K562 (cell line): ENCODE data around the gene GMDS. TPM values are rescaled to one million over a fixed set of nuclear protein-coding genes. Genes with fewer than 3 reads are reported as not detected.

Source experiments
- ATAC-seq: fragments of 200-7000 bp; cut with Tn5 transposase; 3 replicates; pipeline ENCODE4 v1.9.1; 2020; ENCODE audit warnings: moderate library complexity
- BruUV-seq: library from RNA; stranded (reverse); fragments of 400-500 nt; replicated peaks from 2 replicates; lab custom pipeline; 2021; lab: Mats Ljungman, UMichigan
- CTCF ChIA-PET: fragments of 300-600 bp; formaldehyde crosslinking; extraction: SDS; loops from one replicate; lab custom pipeline; 2021; ENCODE audit warnings: low intra/inter-chr PET ratio; lab: Yijun Ruan, JAX
- POLR2A ChIA-PET: fragments of 300-600, 350-650 bp; sonication (Branson Sonifier 250); formaldehyde crosslinking; extraction: SDS; loops from one replicate; lab custom pipeline; 2021; ENCODE audit warnings: antibody characterized with exemption, inconsistent platforms; lab: Yijun Ruan, JAX
- DNase-seq, 4 experiments: peaks; one replicate each; pipeline versions ENCODE4 v3.0.0 to v3.0.0-alpha.2; 2011 to 2018; ENCODE audit warnings: low spot score in 3 of 4, mixed read lengths in 3 of 4; ENCODE audit errors: extremely low read depth in 1 of 4
- FAIRE-seq: peaks from 2 replicates; lab custom pipeline; 2011; peaks lifted over from hg19 to GRCh38; lab: Jason Lieb, UNC
- H2AFZ ChIP-seq: 2 replicates; pipeline ENCODE4 v1.6.0; 2011; ENCODE audit warnings: low read depth, low read length, control low read depth, inconsistent platforms
- H3K27ac ChIP-seq: fragments of 200-600 bp; 3 replicates; pipeline ENCODE4 v1.8.0; 2011; ENCODE audit warnings: low read depth, mild to moderate bottlenecking, control low read depth, inconsistent platforms, low read length, moderate library complexity, mixed read lengths; ENCODE audit errors: extremely low read depth
- H3K27me3 ChIP-seq, 2 experiments: fragments of 300-600 bp in 1 of 2; 2 replicates in 1 of 2; 3 replicates in 1 of 2; pipeline versions ENCODE4 v1.6.0 to v1.8.0; 2011; ENCODE audit warnings: inconsistent platforms in 2 of 2, low read length in 2 of 2, mild to moderate bottlenecking in 1 of 2, mixed read lengths in 1 of 2, moderate library complexity in 1 of 2; ENCODE audit not compliant: control insufficient read depth in 2 of 2, insufficient read depth in 2 of 2
- H3K36me3 ChIP-seq: fragments of 300-600 bp; 3 replicates; pipeline ENCODE4 v1.8.0; 2011; ENCODE audit warnings: mild to moderate bottlenecking, low read length, inconsistent platforms; ENCODE audit not compliant: control insufficient read depth, insufficient read depth
- H3K4me1 ChIP-seq, 2 experiments: fragments of 200-600 bp in 1 of 2; replicated peaks in 1 of 2; 2 replicates in 1 of 2; 3 replicates in 1 of 2; pipeline versions ENCODE4 v1.5.1 to v1.8.0; 2011; ENCODE audit warnings: inconsistent platforms in 2 of 2, low read length in 2 of 2, mild to moderate bottlenecking in 1 of 2, mixed read lengths in 1 of 2, moderate library complexity in 1 of 2; ENCODE audit not compliant: control insufficient read depth in 2 of 2, insufficient read depth in 2 of 2
- H3K4me2 ChIP-seq: 2 replicates; pipeline ENCODE4 v1.6.1; 2011; ENCODE audit warnings: low read length, control low read depth, inconsistent platforms, mixed read lengths; ENCODE audit not compliant: insufficient read depth
- H3K4me3 ChIP-seq: fragments of 200-600 bp; sonication (generic), shearing (Covaris generic); 2 replicates; pipeline ENCODE4 v1.5.1; 2016; ENCODE audit warnings: control low read depth, inconsistent platforms
- H3K79me2 ChIP-seq: fragments of 200-600 bp; 3 replicates; pipeline ENCODE4 v1.8.0; 2011; ENCODE audit warnings: low read length, inconsistent platforms; ENCODE audit not compliant: control insufficient read depth, insufficient read depth
- H3K9ac ChIP-seq, 2 experiments: 2 replicates each; pipeline versions ENCODE4 v1.6.0 to v1.6.1; 2011; ENCODE audit warnings: low read depth in 2 of 2, low read length in 2 of 2, control low read depth in 1 of 2, inconsistent platforms in 1 of 2, mild to moderate bottlenecking in 1 of 2, mixed read lengths in 1 of 2; ENCODE audit not compliant: insufficient read depth in 1 of 2
- H3K9me1 ChIP-seq: one replicate; pipeline ENCODE4 v1.6.0; 2011; ENCODE audit warnings: inconsistent platforms, mild to moderate bottlenecking, low read length, moderate library complexity; ENCODE audit not compliant: control insufficient read depth, insufficient read depth
- H3K9me3 ChIP-seq: replicated peaks from 2 replicates; pipeline ENCODE4 v1.5.1; 2011; ENCODE audit warnings: low read depth, low read length, inconsistent platforms; ENCODE audit not compliant: control insufficient read depth, insufficient read depth
- H4K20me1 ChIP-seq: replicated peaks from 2 replicates; pipeline ENCODE4 v1.6.1; 2011; ENCODE audit warnings: low read length, inconsistent platforms, mixed read lengths; ENCODE audit not compliant: control insufficient read depth, insufficient read depth
- BRD9 ChIP-seq: fragments of 450-650 bp; IDR thresholded peaks from 2 replicates; pipeline ENCODE4 v1.6.1; 2018; ENCODE audit warnings: low read depth; ENCODE audit not compliant: partially characterized antibody
- CBX1 ChIP-seq: sonication (generic); IDR thresholded peaks from 2 replicates; pipeline ENCODE4 v1.6.1; 2016; ENCODE audit warnings: antibody characterized with exemption, low read depth, mild to moderate bottlenecking
- RBM17 ChIP-seq: fragments of 200-400 bp; formaldehyde crosslinking; IDR thresholded peaks from 2 replicates; pipeline ENCODE4 v1.6.1; 2017; ENCODE audit warnings: low read depth, mild to moderate bottlenecking, low read length, borderline replicate concordance
- SMAD3 ChIP-seq: fragments of 450-650 bp; formaldehyde crosslinking; conservative IDR thresholded peaks from 2 replicates; pipeline ENCODE4 v1.4.0; 2020; ENCODE audit warnings: mild to moderate bottlenecking
- THRAP3 ChIP-seq: fragments of 450-650 bp; IDR thresholded peaks from 2 replicates; pipeline ENCODE4 v1.6.1; 2016; ENCODE audit warnings: mild to moderate bottlenecking, inconsistent platforms, borderline replicate concordance
- ZBTB8A ChIP-seq: fragments of 450-650 bp; IDR thresholded peaks from 2 replicates; pipeline ENCODE4 v1.6.1; 2018; ENCODE audit warnings: mild to moderate bottlenecking, moderate library complexity; ENCODE audit not compliant: partially characterized antibody
- WGBS: fragments of 100-300 bp; shearing (Covaris generic); methylation state at CpG from one replicate; pipeline ENCODE4 v1.1.6; 2016; ENCODE audit warnings: low coverage, mixed read lengths; ENCODE audit not compliant: insufficient coverage; ENCODE audit errors: missing lambda C conversion rate; 5-methylcytosine and 5-hydroxymethylcytosine counted together
- in situ Hi-C: fragments of 300-500 bp; cut with MboI; formaldehyde crosslinking; loops from 4 replicates; pipeline ENCODE4 v1.15.0; 2018; ENCODE audit warnings: inconsistent platforms, mixed read lengths
- intact Hi-C: fragments of 100-400 bp; cut with micrococcal nuclease; formaldehyde crosslinking; loops from 2 replicates; pipeline ENCODE4 v1.14.2; 2022
- polyA plus RNA-seq, 8 experiments: library from polyadenylated mRNA; depleted of rRNA in 4 of 8; stranded (reverse) in 5 of 8; unstranded in 3 of 8; fragments of >200 nt; fragmentation: Nextera tagmentation in 2 of 8; fragmentation: Illumina TruSeq in 1 of 8; extraction: Ambion mirVana in 2 of 8; extraction: Trizol in 1 of 8; gene quantifications; 2 replicates each; pipeline versions ENCODE4 v1.2.1 to v1.2.3, GENCODE V29; 2011 to 2014; ENCODE audit warnings: inconsistent platforms in 1 of 8, missing spikeins in 1 of 8
- total RNA-seq, 7 experiments: library from RNA; depleted of rRNA in 6 of 7; stranded (reverse); fragments of >200 nt in 6 of 7; fragmentation: Illumina TruSeq in 2 of 7; extraction: Trizol in 2 of 7; gene quantifications; 2 replicates each; pipeline versions ENCODE4 v1.2.1 to v1.2.3, GENCODE V29; 2011 to 2021; ENCODE audit warnings: low replicate concordance in 1 of 7
- TF ChIP-seq, protein P1 (sequence below): sonication (generic); formaldehyde crosslinking; IDR thresholded peaks from 2 replicates; pipeline ENCODE4 v1.8.0; 2022; ENCODE audit warnings: mild to moderate bottlenecking, missing genetic modification reagents, borderline replicate concordance
- TF ChIP-seq, protein P2 (sequence below): sonication (generic); IDR thresholded peaks from 2 replicates; pipeline ENCODE4 v1.6.1; 2016
- TF ChIP-seq, protein P3 (sequence below), 2 experiments: fragments of 450-650 bp in 1 of 2; sonication (generic) in 1 of 2; formaldehyde crosslinking in 1 of 2; IDR thresholded peaks in 1 of 2; conservative IDR thresholded peaks in 1 of 2; 2 replicates each; pipeline versions ENCODE4 v1.6.1 to v1.8.1; 2016 to 2023; ENCODE audit warnings: mild to moderate bottlenecking in 2 of 2, moderate library complexity in 2 of 2, inconsistent platforms in 1 of 2, missing genetic modification reagents in 1 of 2
- TF ChIP-seq, protein P4 (sequence below): fragments of 250-450 bp; sonication (Bioruptor Pico); IDR thresholded peaks from 2 replicates; pipeline ENCODE4 v1.8.0; 2021; ENCODE audit warnings: mild to moderate bottlenecking, moderate library complexity

Gene GMDS
- total and polyA plus RNA-seq, 9 of the 15 experiments (the other 6 are each of a cell fraction or from before 2014, with no cell fraction given) = 0.48 to 31.8 (median 13.4) TPM

DNA sequence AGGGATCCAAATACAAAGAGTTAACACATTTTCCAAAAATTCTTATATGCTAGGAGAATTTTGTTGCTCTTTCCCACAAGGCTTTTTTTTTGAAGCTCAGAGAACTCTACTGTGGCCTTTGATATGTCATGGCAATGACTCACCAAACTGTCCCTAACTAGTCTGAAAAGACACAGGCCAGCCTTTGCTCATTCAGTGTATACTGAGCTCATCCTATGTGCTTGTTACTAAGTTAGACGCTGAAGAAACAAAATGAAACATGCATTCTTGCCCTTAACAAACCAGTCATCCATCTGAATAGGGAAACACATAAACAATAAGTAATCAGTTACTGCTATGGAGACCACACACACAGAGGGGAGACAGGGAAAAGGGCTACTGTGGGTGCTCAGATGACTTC, 343.8 kb downstream of the GMDS start:
- peaks cover 11 to 35% of the 10 kb centered on the region in 2 experiments for H3K27me3 ChIP-seq
- no peak overlapping the region for H3K4me3 ChIP-seq
- intact Hi-C loops (no loop called here), in situ Hi-C loops (no loop called here)
- no peaks in the 10 kb centered on the region for H3K9me1 ChIP-seq
- no peak overlapping the region for H3K9ac ChIP-seq
- H3K4me1 ChIP-seq = no peaks in the 10 kb centered on the region
- BruUV-seq = no TSS peak
- ChIA-PET POLR2A (interaction anchor here (1.1 kb wide), 1 partner anchor 9 kb away, joined by 3 read pairs; no protein-coding TSS in a partner anchor), CTCF (no interaction called here)
- TF ChIP-seq ZBTB8A = no peak
- TF ChIP-seq, protein P1, sequence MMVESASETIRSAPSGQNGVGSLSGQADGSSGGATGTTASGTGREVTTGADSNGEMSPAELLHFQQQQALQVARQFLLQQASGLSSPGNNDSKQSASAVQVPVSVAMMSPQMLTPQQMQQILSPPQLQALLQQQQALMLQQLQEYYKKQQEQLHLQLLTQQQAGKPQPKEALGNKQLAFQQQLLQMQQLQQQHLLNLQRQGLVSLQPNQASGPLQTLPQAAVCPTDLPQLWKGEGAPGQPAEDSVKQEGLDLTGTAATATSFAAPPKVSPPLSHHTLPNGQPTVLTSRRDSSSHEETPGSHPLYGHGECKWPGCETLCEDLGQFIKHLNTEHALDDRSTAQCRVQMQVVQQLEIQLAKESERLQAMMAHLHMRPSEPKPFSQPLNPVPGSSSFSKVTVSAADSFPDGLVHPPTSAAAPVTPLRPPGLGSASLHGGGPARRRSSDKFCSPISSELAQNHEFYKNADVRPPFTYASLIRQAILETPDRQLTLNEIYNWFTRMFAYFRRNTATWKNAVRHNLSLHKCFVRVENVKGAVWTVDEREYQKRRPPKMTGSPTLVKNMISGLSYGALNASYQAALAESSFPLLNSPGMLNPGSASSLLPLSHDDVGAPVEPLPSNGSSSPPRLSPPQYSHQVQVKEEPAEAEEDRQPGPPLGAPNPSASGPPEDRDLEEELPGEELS = no peak
- no peak for TF ChIP-seq BRD9
- TF ChIP-seq, protein P2, sequence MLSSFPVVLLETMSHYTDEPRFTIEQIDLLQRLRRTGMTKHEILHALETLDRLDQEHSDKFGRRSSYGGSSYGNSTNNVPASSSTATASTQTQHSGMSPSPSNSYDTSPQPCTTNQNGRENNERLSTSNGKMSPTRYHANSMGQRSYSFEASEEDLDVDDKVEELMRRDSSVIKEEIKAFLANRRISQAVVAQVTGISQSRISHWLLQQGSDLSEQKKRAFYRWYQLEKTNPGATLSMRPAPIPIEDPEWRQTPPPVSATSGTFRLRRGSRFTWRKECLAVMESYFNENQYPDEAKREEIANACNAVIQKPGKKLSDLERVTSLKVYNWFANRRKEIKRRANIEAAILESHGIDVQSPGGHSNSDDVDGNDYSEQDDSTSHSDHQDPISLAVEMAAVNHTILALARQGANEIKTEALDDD = peak; percentile 52; the same call in 1 of the 2 replicates
- TF ChIP-seq, protein P3, sequence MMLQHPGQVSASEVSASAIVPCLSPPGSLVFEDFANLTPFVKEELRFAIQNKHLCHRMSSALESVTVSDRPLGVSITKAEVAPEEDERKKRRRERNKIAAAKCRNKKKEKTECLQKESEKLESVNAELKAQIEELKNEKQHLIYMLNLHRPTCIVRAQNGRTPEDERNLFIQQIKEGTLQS (IDR thresholded peaks at IDR 0.05) = peak; percentile 22; the same call in 1 of the 2 replicates
- TF ChIP-seq, protein P3 (CRISPR knock-in tag; conservative IDR thresholded peaks at IDR 0.05) = no peak
- no peak for TF ChIP-seq THRAP3
- no peak for TF ChIP-seq CBX1
- TF ChIP-seq RBM17 = no peak
- TF ChIP-seq SMAD3 (CRISPR knock-in tag) = no peak
- TF ChIP-seq, protein P4, sequence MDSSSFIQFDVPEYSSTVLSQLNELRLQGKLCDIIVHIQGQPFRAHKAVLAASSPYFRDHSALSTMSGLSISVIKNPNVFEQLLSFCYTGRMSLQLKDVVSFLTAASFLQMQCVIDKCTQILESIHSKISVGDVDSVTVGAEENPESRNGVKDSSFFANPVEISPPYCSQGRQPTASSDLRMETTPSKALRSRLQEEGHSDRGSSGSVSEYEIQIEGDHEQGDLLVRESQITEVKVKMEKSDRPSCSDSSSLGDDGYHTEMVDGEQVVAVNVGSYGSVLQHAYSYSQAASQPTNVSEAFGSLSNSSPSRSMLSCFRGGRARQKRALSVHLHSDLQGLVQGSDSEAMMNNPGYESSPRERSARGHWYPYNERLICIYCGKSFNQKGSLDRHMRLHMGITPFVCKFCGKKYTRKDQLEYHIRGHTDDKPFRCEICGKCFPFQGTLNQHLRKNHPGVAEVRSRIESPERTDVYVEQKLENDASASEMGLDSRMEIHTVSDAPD (CRISPR knock-in tag) = no peak
- H3K4me2 ChIP-seq = no peak overlapping the region
- no peaks in the 10 kb centered on the region for H3K79me2 ChIP-seq
- H4K20me1 ChIP-seq = peaks cover 3% of the 10 kb centered on the region
- no peaks in the 10 kb centered on the region for H3K9me3 ChIP-seq
- WGBS = 0% methylated on average over 1 of the region's 1 CpG
- FAIRE-seq (no peak), DNase-seq (peak in 1 of 4 experiments; percentile 10), ATAC-seq (no peak)
- H3K27ac ChIP-seq = no peak overlapping the region
- H3K36me3 ChIP-seq = no peaks in the 10 kb centered on the region
- no peak overlapping the region for H2AFZ ChIP-seq
